Neural cell (in vitro differentiated cells): Measurements from ENCODE around the gene CAPN12.

Source experiments
- EP300 ChIP-seq: fragments of 450-650 bp; conservative IDR thresholded peaks from 2 replicates; pipeline ENCODE4 v1.6.1; 2014; ENCODE audit warnings: antibody characterized with exemption, mild to moderate bottlenecking, moderate library complexity; ENCODE audit not compliant: poor library complexity, severe bottlenecking
- EZH2 ChIP-seq: fragments of 200-600, 300-800 bp; shearing (Covaris generic), sonication (generic); IDR thresholded peaks from 2 replicates; pipeline ENCODE4 v1.6.1; 2014; ENCODE audit warnings: antibody characterized with exemption, low read length, borderline replicate concordance, mild to moderate bottlenecking; ENCODE audit not compliant: insufficient read depth, poor library complexity, severe bottlenecking
- RAD21 ChIP-seq: fragments of 450-650 bp; conservative IDR thresholded peaks from 2 replicates; pipeline ENCODE4 v1.6.1; 2014; ENCODE audit warnings: antibody characterized with exemption, mild to moderate bottlenecking, moderate library complexity
- REST ChIP-seq: IDR thresholded peaks from 2 replicates; pipeline ENCODE4 v1.6.1; 2012; ENCODE audit warnings: borderline replicate concordance
- TF ChIP-seq, protein P1 (sequence below): fragments of 450-650 bp; IDR thresholded peaks from 2 replicates; pipeline ENCODE4 v1.5.1; 2014; ENCODE audit warnings: antibody characterized with exemption, mild to moderate bottlenecking, moderate library complexity; ENCODE audit not compliant: poor library complexity, severe bottlenecking

DNA sequence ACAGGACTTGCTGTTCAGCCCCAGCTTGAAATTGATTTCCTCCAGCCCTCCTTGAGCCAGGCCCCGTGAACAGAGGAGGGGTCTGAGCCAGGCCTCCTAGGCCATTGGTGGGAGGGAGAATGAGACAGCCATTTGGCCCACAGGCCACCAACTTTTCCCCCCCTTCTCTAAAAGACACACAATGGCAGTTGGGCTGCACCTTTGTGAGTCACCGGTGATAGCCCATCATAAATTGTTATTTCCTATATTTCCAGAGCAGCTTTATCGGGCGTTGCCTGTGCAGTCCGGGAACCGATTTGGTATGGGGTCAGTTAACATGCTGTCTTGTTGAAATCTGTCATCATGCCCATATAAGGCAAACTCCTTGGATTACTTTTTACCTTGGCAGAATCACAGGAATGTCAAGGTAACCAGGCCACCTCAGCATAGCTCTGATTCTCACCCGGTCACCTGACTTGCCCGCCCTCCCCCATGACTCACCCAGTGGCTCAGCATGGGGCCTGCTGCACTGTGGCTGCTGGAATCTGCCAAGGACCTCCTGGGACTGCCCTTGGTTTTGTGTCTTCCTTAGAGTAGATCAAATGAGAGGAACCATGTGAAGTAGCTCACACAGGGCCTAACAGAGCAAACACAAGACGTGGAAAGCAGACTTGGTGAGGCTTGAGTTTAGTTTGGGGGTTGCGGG is 60.7 kb downstream of the CAPN12 start:
- TF ChIP-seq EZH2 (no peak), EP300 (no peak), REST (no peak), RAD21 (no peak)
- TF ChIP-seq, protein P1, sequence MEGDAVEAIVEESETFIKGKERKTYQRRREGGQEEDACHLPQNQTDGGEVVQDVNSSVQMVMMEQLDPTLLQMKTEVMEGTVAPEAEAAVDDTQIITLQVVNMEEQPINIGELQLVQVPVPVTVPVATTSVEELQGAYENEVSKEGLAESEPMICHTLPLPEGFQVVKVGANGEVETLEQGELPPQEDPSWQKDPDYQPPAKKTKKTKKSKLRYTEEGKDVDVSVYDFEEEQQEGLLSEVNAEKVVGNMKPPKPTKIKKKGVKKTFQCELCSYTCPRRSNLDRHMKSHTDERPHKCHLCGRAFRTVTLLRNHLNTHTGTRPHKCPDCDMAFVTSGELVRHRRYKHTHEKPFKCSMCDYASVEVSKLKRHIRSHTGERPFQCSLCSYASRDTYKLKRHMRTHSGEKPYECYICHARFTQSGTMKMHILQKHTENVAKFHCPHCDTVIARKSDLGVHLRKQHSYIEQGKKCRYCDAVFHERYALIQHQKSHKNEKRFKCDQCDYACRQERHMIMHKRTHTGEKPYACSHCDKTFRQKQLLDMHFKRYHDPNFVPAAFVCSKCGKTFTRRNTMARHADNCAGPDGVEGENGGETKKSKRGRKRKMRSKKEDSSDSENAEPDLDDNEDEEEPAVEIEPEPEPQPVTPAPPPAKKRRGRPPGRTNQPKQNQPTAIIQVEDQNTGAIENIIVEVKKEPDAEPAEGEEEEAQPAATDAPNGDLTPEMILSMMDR = no peak
